ENCODE measurements around the gene UNC13B. TPM values are rescaled to one million over a fixed set of nuclear protein-coding genes. Genes with fewer than 3 reads are reported as not detected.

The UNC13B gene
- total RNA-seq, 1 experiment from 2014 or later = 49.3 TPM

DNA sequence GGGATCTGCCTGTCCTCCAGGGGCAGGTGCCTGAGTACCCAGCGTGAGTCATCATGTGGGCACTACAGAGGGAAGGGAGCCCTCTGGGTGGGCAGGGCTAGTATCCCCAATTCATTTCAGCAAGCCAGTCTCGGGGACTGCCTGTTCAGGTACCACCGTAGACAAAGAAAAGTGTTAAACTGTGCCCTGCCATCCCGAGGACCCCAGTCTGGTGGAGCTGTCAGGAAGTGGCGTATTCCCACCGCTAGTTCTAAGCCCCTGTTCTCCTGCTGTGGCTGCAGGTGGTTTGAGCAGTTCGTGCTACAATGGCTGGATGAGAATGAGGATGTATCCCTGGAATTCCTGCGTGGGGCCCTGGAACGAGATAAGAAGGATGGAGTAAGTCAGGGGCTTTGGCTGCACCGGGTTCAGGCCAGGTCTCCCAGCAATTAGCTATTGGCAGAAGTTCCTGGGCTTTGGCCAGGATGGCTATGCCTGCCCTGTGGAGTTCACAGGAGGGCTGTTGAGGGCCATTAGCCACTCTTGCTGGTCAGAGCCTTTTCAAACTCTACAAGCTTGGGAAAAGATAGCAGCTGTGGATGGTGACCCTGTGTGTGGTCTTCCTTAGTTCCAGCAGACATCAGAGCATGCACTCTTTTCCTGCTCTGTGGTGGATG is 234.9 kb downstream of the UNC13B start:
- DNase-seq (ENCODE audit: low spot score) (no peak), ATAC-seq (no peak)
- H3K9me3 Mint-ChIP-seq = no peaks in the 10 kb centered on the region
- ChIA-PET CTCF (interaction anchor here (0.6 kb wide), 1 partner anchor 266 kb away, joined by 3 read pairs; no protein-coding TSS in a partner anchor), POLR2A (no interaction called here)
- H3K4me1 Mint-ChIP-seq = no peaks in the 10 kb centered on the region
- TF ChIP-seq FOXP1 (CRISPR knock-in tag; IDR thresholded peaks at IDR 0.05; ENCODE audit: borderline replicate concordance) (no peak), RORB (CRISPR knock-in tag; IDR thresholded peaks at IDR 0.05) (no peak), HMGA2 (CRISPR knock-in tag; IDR thresholded peaks at IDR 0.05) (no peak), SMAD4 (CRISPR knock-in tag; IDR thresholded peaks at IDR 0.05) (no peak), JUN (CRISPR knock-in tag; IDR thresholded peaks at IDR 0.05) (no peak), NFATC4 (CRISPR knock-in tag; IDR thresholded peaks at IDR 0.05) (no peak), ZBTB21 (CRISPR knock-in tag; IDR thresholded peaks at IDR 0.05; ENCODE audit: borderline replicate concordance) (no peak)
- TF ChIP-seq, protein P1, sequence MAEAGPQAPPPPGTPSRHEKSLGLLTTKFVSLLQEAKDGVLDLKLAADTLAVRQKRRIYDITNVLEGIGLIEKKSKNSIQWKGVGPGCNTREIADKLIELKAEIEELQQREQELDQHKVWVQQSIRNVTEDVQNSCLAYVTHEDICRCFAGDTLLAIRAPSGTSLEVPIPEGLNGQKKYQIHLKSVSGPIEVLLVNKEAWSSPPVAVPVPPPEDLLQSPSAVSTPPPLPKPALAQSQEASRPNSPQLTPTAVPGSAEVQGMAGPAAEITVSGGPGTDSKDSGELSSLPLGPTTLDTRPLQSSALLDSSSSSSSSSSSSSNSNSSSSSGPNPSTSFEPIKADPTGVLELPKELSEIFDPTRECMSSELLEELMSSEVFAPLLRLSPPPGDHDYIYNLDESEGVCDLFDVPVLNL (CRISPR knock-in tag; IDR thresholded peaks at IDR 0.05; ENCODE audit: borderline replicate concordance, low read depth) = no peak
- TF ChIP-seq, protein P2, sequence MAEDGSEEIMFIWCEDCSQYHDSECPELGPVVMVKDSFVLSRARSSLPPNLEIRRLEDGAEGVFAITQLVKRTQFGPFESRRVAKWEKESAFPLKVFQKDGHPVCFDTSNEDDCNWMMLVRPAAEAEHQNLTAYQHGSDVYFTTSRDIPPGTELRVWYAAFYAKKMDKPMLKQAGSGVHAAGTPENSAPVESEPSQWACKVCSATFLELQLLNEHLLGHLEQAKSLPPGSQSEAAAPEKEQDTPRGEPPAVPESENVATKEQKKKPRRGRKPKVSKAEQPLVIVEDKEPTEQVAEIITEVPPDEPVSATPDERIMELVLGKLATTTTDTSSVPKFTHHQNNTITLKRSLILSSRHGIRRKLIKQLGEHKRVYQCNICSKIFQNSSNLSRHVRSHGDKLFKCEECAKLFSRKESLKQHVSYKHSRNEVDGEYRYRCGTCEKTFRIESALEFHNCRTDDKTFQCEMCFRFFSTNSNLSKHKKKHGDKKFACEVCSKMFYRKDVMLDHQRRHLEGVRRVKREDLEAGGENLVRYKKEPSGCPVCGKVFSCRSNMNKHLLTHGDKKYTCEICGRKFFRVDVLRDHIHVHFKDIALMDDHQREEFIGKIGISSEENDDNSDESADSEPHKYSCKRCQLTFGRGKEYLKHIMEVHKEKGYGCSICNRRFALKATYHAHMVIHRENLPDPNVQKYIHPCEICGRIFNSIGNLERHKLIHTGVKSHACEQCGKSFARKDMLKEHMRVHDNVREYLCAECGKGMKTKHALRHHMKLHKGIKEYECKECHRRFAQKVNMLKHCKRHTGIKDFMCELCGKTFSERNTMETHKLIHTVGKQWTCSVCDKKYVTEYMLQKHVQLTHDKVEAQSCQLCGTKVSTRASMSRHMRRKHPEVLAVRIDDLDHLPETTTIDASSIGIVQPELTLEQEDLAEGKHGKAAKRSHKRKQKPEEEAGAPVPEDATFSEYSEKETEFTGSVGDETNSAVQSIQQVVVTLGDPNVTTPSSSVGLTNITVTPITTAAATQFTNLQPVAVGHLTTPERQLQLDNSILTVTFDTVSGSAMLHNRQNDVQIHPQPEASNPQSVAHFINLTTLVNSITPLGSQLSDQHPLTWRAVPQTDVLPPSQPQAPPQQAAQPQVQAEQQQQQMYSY (CRISPR knock-in tag; IDR thresholded peaks at IDR 0.05) = no peak
- TF ChIP-seq, protein P3, sequence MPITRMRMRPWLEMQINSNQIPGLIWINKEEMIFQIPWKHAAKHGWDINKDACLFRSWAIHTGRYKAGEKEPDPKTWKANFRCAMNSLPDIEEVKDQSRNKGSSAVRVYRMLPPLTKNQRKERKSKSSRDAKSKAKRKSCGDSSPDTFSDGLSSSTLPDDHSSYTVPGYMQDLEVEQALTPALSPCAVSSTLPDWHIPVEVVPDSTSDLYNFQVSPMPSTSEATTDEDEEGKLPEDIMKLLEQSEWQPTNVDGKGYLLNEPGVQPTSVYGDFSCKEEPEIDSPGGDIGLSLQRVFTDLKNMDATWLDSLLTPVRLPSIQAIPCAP (CRISPR knock-in tag; IDR thresholded peaks at IDR 0.05) = no peak
- H3K4me3 Mint-ChIP-seq = no peak overlapping the region
- H3K27ac Mint-ChIP-seq = no peak overlapping the region
- no peaks in the 10 kb centered on the region for H3K27me3 Mint-ChIP-seq (ENCODE audit: low read depth)
- H3K36me3 Mint-ChIP-seq = peaks cover 15% of the 10 kb centered on the region

DNA sequence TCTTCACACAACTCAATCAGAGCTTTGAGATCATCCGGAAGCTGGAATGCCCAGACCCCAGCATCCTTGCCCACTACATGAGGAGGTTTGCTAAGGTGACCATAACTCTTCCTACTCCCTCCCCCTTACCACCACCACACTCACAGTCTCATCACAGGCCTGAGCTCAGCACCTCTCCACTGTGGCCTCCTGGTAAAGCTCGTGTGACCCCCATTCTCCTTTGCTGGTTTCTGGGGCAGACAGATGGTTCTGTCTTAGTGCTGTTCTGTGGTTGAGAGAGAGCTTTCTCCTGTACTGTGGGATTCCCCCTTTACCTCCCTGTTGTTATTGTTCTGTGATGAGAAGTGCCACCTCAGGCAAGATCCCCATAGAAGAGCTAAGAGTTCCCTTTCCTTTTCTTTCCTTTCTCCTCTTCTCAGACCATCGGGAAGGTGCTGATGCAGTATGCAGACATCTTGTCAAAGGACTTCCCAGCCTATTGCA is 235.4 kb downstream of the UNC13B start:
- H3K4me3 Mint-ChIP-seq = no peak overlapping the region
- H3K9me3 Mint-ChIP-seq = no peaks in the 10 kb centered on the region
- no peaks in the 10 kb centered on the region for H3K4me1 Mint-ChIP-seq
- CTCF ChIA-PET = interaction anchor here (0.6 kb wide), 1 partner anchor 267 kb away, joined by 3 read pairs; no protein-coding TSS in a partner anchor
- H3K27me3 Mint-ChIP-seq (ENCODE audit: low read depth) = no peaks in the 10 kb centered on the region
- POLR2A ChIA-PET = no interaction called here
- H3K27ac Mint-ChIP-seq = no peak overlapping the region
- no peak for ATAC-seq
- TF ChIP-seq, protein P4, sequence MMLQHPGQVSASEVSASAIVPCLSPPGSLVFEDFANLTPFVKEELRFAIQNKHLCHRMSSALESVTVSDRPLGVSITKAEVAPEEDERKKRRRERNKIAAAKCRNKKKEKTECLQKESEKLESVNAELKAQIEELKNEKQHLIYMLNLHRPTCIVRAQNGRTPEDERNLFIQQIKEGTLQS (CRISPR knock-in tag; conservative IDR thresholded peaks at IDR 0.05) = no peak
- TF ChIP-seq TP53 (CRISPR knock-in tag; IDR thresholded peaks at IDR 0.05) (no peak), KAT7 (CRISPR knock-in tag; IDR thresholded peaks at IDR 0.05; ENCODE audit: borderline replicate concordance) (no peak)
- H3K36me3 Mint-ChIP-seq = peaks cover 15% of the 10 kb centered on the region
- DNase-seq (ENCODE audit: low spot score) = no peak

DNA sequence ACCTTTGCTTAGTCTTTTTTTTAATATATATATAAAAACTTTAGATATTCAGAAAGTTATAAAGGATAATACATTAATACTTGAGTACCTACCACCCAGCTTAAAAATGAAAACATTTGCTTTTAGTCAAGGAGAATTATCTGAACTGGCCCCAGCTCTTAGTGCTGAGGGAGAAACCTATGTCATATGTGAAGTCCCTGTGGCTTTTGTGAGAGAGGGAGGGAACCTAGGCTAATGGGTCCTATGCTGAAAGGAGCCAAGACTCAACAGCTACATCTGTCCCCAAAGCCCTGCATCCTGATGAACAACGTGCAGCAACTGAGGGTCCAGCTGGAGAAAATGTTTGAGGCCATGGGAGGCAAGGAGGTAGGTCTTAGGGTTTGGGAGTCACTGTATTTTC is 236.1 kb downstream of the UNC13B start:
- POLR2A ChIA-PET = no interaction called here
- Mint-ChIP-seq H3K27ac (no peak overlapping the region), H3K36me3 (peaks cover 15% of the 10 kb centered on the region), H3K4me1 (no peaks in the 10 kb centered on the region), H3K27me3 (ENCODE audit: low read depth) (no peaks in the 10 kb centered on the region), H3K9me3 (no peaks in the 10 kb centered on the region), H3K4me3 (no peak overlapping the region)
- ATAC-seq = no peak
- CTCF ChIA-PET = no interaction called here
- DNase-seq (ENCODE audit: low spot score) = no peak
- TF ChIP-seq, protein P5, sequence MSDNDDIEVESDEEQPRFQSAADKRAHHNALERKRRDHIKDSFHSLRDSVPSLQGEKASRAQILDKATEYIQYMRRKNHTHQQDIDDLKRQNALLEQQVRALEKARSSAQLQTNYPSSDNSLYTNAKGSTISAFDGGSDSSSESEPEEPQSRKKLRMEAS (CRISPR knock-in tag; IDR thresholded peaks at IDR 0.05) = no peak
- TF ChIP-seq HMGA2 (CRISPR knock-in tag; IDR thresholded peaks at IDR 0.05) (no peak), ZNF317 (CRISPR knock-in tag; IDR thresholded peaks at IDR 0.05; ENCODE audit: borderline replicate concordance, low read depth) (no peak)
